ENCODE measurements around the gene ITIH4.

The ITIH4 gene

GRCh38 chr3:52796411-52796810 is 34.1 kb downstream of the ITIH4 start:
- no peak for DNase-seq (ENCODE audit: low read depth)
- no peak for TF ChIP-seq CTCF (IDR thresholded peaks at IDR 0.05; ENCODE audit: low read length, missing control alignments)
- H3K4me3 ChIP-seq (replicated peaks; ENCODE audit: low read depth, low read length), result no peak overlapping the region

- TF ChIP-seq CTCF (IDR thresholded peaks at IDR 0.05; ENCODE audit: low read length, missing control alignments), result no peak
- H3K4me3 ChIP-seq (replicated peaks; ENCODE audit: low read depth, low read length), result no peak overlapping the region
- DNase-seq (ENCODE audit: low read depth), result no peak
Measured at GRCh38 chr3:52795298-52795900, 35.1 kb downstream of the ITIH4 start.

- no peak within 1 kb of the TSS for H3K4me3 ChIP-seq (replicated peaks; ENCODE audit: low read depth, low read length)
- no peak for TF ChIP-seq CTCF (IDR thresholded peaks at IDR 0.05; ENCODE audit: low read length, missing control alignments)
- no peak for DNase-seq (ENCODE audit: low read depth)
Measured at GRCh38 chr3:52794612-52795099, 35.8 kb downstream of the ITIH4 start, which contains the start of gene ITIH3. ITIH3 (plus strand) TSS chr3:52794796; CDS start chr3:52794804, 8 bp downstream.

GRCh38 chr3:52793702-52794611 is 36.5 kb downstream of the ITIH4 start:
- DNase-seq (ENCODE audit: low read depth), result no peak
- H3K4me3 ChIP-seq (replicated peaks; ENCODE audit: low read depth, low read length), result no peak overlapping the region
- no peak for TF ChIP-seq CTCF (IDR thresholded peaks at IDR 0.05; ENCODE audit: low read length, missing control alignments)

GRCh38 chr3:52792961-52793695 is 37.3 kb downstream of the ITIH4 start:
- no peak for DNase-seq (ENCODE audit: low read depth)

More at GRCh38 chr3:52792961-52793695, 37.3 kb downstream of the ITIH4 start:
- TF ChIP-seq CTCF (IDR thresholded peaks at IDR 0.05; ENCODE audit: low read length, missing control alignments), result no peak
- no peak overlapping the region for H3K4me3 ChIP-seq (replicated peaks; ENCODE audit: low read depth, low read length)

All from fibroblast of pulmonary artery (primary cell).